Stimulated activated CD4-positive, alpha-beta T cell treated with anti-CD3 and anti-CD28 coated beads, Interleukin-12 subunit alpha, Interleukin-12 subunit beta, amount 100 ng/mL, for 48 hours (primary cell): Measurements from ENCODE around the gene CMTM4.
"Not testable (repeated sequence)": the region's sequence is repeated elsewhere in the genome, so short reads cannot be mapped to it uniquely, and the experiment has no call there.

Source experiments
- DNase-seq, 3 donors: peaks; one replicate each; pipeline ENCODE4 v3.0.0-alpha.2; 2020; ENCODE audit warnings: low read depth in 2 of 3, low spot score in 1 of 3

Gene CMTM4

GRCh38 chr16:66649167-66649566 lies 47.4 kb downstream of the CMTM4 start:
- no peak for DNase-seq

GRCh38 chr16:66647866-66648265 lies 48.7 kb downstream of the CMTM4 start:
- no peak for DNase-seq

- no peak for DNase-seq
These were observed 55.2 kb downstream of the CMTM4 start for GRCh38 chr16:66641387-66641786.

GRCh38 chr16:66640724-66641314 lies 55.7 kb downstream of the CMTM4 start:
- DNase-seq, result no peak

GRCh38 chr16:66639091-66639885 lies 57.3 kb downstream of the CMTM4 start:
- no peak for DNase-seq

- no peak for DNase-seq
These were observed 58.7 kb downstream of the CMTM4 start for GRCh38 chr16:66637806-66638205.

GRCh38 chr16:66636199-66636598 lies 60.3 kb downstream of the CMTM4 start:
- no peak for DNase-seq

- no peak for DNase-seq
These were observed 61.1 kb downstream of the CMTM4 start for GRCh38 chr16:66635406-66635805.

- DNase-seq, result no peak
These were observed 61.9 kb downstream of the CMTM4 start for GRCh38 chr16:66634527-66635196.

- DNase-seq, result not testable (repeated sequence)
These were observed 65.0 kb downstream of the CMTM4 start for GRCh38 chr16:66631558-66631957.

- not testable (repeated sequence) for DNase-seq
These were observed 65.8 kb downstream of the CMTM4 start for GRCh38 chr16:66630561-66631260.

GRCh38 chr16:66629856-66630255 lies 66.7 kb downstream of the CMTM4 start:
- DNase-seq, result no peak

- not testable (repeated sequence) for DNase-seq
These were observed 68.7 kb downstream of the CMTM4 start for GRCh38 chr16:66627611-66628378.

GRCh38 chr16:66623755-66624154 lies 72.8 kb downstream of the CMTM4 start:
- DNase-seq, result no peak

- DNase-seq, result no peak
These were observed 73.7 kb downstream of the CMTM4 start for GRCh38 chr16:66622863-66623262.

GRCh38 chr16:66621973-66622372 lies 74.6 kb downstream of the CMTM4 start:
- no peak for DNase-seq

GRCh38 chr16:66620429-66620795 lies 76.1 kb downstream of the CMTM4 start:
- no peak for DNase-seq

- no peak for DNase-seq
These were observed 76.8 kb downstream of the CMTM4 start for GRCh38 chr16:66619534-66620428.

GRCh38 chr16:66618588-66619375 lies 77.8 kb downstream of the CMTM4 start:
- DNase-seq, result no peak
